Activated T-cell treated with anti-CD3 and anti-CD28 coated beads for 1 hour (primary cell): ENCODE results near the gene HNF4A.

ENCODE experiments used
- DNase-seq: peaks from one replicate; pipeline ENCODE4 v3.0.0-alpha.2; 2020; ENCODE audit warnings: low read depth

The HNF4A gene

DNA sequence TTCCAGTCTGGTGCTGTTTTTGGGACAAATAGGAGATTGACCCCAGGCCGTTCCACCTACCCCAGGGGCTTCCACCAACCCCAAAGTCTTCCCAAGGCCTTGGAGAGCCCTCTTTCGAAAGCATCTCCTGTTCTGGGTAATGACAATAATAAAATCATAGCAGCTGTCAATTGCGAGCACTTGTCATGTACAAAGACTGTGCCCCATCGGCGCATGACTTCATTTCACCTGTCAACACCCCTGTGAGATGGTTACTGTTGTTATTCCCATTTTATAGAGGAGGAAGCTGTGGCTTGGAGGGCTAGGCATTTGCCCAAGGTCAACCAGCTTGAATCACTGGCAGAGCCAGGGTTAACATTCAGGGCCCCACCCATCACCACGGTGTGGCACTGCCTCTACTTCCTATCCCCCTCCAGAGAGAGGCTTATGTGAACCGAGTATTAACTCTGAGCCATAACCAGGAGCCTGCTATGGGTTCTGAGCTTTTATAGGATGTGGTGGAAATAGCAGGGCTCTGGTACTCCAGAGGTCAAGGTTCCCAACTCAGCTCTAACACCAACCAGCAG, 51.2 kb downstream of the HNF4A start:
- no peak for DNase-seq

DNA sequence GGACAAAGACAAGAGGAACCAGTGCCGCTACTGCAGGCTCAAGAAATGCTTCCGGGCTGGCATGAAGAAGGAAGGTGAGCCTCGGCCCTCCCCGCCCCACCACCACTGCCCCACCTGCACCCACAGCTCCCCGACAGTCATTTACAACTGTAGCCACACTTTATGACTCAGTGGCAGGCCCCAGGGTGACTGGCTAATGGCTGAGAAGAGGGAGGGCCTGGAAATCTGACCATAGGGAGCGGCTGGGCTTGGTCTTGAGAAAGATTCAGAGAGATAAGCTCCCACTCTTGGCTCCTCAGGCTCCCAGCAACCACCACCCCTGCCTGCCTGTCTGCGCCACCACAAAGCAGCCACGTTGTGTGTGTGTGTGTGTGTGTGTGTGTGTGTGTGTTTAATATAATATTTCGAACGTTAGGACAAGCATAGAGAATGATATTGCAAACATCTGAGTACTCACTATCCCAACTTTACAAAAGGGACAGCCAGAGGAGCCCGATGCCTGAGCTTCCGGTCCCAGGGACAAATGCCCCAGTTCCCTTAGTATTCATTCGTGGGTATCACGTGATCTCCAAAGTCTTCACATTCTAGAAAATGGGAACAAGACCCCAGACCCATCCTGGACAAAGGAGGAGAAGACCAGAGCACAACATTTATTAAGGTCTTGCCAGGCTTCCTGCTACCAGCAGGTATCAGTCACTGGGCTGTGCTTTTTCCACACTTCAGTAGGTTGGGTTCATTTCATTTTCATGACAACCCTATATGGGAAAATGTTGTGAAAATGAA, 52.1 kb downstream of the HNF4A start:
- no peak for DNase-seq

DNA sequence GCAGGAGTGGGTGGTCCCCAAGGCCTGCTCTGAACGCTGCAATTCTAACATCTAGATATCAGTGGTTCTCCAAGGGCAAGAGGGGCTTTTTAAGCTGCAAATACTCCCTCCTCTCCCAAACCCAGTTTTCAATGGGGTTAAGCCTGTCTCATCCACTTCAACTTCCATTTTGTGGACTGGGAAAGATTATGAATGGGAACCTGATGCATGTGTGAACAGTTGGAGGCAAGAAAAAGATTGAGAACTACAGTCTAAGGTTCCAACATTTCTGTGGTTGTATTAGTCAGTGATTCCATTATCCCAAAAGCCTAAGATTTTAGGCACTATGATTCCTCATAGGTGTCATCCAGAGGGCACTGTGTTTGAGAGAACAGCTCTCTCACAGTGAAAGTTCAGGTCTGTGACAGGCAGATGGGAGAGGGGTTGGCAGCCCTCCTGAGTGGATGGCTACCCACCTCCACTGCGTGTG, 53.7 kb downstream of the HNF4A start:
- DNase-seq = no peak

DNA sequence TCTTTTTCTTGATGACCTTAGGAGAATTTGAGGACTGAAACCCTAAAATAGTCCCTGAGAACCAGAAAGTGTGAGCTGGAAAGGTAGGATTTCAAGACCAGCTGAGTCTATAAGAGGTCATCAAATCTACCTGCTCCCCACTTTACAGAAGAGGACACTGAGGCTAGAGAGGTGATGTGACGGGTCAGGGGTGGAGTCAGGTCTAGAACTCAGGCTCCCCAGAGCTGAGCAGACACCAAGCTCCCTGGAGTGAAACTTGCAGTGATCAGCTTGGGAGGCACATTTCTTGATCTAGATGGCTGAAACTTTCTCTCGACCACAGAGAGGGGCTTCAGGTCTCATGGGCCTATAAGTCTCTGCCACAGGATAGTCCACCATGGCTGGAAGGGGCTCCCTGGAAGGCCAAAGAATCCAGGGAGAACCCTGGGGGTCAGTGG, 55.1 kb downstream of the HNF4A start:
- DNase-seq = no peak

DNA sequence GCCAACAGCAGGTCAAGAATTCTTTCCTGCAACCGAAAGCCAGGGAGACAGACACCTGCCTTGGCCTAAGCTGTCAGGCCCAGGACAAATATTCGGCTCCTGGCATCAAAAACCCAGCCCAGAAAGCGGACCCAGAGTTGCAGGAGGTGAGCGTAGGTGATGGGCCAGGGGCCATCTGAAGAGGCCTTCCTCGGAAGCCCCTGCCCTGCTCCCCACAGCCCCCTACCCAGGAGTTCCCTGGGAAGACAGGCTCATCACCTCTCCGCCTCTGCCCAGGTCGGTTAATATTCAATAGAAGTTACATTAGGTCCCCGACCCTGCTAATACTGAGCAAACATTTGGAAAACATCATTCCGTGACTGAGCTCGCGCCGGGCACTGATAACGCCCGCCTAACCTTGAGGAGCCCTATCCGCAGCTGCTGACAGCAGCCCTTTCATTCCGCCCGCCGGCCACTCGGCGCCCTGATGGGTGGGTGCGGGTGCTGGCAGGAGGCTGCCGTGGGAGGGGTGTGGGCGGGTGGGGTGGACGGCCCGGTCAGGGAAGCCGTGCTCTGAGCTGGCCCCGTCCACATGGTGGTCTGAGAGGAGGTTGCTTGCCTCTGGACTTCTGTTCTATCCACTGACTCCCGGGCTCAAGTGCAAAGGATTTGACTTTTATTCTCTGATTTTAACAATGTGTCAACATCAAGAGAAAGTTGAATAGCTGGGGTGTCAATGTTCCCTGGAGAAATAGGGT, 55.7 kb downstream of the HNF4A start:
- DNase-seq = no peak

DNA sequence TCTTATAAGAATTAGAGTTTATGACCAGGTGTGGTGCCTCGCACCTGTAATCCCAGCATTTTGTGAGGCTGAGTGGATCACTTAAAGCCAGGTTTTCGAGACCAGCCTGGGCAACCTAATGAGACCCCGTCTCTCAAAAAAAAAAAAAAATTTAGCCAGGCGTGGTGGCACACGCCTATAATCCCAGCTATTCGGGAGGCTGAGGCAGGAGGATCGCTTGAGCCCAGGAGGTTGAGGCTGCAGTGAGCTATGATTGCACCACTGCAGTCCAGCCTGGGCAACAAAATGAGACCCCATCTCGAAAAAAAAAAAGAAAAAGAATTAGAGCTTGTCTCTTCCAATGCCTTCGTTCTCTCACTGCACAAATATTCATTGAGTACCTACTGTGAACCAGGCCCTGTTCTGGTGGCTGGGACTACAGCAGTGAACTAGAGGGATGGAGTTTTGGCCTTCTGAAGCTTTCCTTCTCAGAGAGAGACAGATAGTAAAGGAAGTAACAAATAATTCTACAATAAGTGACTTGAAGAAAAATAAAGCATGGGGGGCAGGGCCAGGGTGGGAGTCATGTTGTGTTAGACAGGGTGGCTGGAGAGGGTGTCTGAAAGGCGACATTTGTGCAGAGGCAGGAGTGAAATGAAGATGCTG, 56.4 kb downstream of the HNF4A start:
- no peak for DNase-seq

DNA sequence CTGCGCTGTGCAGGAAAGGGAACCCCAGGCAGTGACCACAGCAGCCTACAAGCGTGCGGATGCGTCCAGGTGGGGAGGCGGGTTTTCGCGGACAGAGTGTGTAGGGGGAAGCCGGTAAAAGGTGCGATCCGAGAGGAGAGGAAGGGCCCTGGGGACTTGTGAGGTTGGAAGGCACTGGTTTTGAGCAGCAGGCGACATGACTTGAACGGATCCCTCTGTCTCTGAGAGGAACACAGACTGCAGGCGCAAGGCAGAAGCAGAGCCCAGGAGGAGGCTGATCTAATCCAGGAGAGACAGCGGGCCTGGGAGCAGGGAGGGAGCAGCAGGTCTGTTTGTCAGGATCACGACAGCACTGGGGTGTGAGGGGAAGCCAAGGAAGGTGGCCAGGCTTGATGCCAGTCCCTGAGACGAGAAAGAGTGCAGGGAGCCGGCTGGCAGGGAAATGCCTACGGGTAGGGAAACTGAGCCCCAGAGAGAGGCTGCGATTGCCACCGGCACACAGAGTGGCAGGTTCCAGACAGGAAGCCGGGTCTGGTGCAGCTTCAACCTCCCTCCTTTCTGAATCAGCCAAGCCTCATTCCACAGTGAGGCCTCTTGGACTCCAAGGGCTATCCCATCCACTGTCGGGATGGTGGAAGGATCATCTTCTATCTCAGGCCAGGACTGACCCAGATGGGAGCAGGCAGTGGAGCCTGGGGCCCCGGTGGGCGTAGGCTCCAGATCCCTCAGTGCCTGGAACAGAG, 57.1 kb downstream of the HNF4A start:
- no peak for DNase-seq

DNA sequence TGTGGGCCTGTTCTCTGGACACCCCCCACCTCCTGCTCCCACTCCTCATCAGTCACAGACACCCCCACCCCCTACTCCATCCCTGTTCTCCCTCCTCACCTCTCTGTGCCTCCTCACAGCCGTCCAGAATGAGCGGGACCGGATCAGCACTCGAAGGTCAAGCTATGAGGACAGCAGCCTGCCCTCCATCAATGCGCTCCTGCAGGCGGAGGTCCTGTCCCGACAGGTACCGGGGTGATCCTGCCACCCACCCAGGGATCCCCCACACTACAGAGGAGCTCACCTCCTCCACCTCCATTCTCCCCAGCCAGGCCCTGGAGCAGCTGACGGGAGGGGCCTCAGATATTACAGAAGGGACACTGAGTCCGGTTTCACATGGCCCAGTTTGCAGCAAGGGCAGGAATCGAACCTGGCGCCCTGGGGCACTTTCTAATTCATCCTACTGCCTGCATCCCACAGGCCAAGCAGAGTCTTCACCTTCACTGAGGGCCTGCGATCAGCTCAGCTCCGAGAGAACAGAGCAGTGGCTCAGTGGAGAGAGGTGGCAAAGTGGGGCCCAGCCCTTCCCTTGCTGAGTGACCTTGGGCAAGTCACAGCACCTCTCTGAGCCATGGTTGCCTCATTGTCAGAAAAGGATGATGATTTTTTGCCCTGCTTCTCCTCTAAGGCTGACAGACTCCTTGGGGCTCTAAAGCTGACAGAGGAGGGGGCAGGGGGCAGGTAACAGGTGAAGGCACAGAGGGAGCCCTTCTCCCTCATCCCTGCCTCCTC, 58.3 kb downstream of the HNF4A start:
- no peak for DNase-seq

DNA sequence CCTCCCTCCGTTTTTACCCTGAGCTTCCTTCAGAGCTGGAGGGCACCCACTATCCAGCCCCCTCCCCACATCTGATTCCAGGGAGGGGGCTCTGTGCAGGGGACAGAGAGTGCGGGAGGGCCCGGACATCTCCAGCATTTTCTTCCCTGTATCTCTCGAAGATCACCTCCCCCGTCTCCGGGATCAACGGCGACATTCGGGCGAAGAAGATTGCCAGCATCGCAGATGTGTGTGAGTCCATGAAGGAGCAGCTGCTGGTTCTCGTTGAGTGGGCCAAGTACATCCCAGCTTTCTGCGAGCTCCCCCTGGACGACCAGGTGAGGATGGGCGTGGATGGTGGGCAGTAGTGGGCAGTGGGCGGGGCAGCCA, 58.8 kb downstream of the HNF4A start:
- DNase-seq = no peak

DNA sequence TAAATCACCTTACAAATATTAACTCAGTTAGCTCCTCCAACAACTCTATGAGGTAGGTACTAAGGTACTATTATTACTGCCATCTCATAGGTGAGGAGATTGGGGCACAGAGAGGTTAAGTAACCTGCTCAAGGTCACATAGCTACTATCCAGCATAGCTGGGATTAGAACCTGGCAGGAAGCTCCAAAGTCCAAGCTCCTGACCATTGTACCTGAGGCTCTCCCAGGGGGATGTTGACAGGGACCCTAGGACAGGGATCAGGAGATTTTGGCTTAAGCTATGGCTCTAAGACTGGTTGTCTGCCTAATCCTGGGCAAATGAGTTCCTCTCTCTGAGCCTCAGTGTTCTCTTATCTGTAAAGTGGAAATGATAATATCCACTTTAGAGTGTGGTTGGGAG, 59.3 kb downstream of the HNF4A start:
- DNase-seq = no peak

DNA sequence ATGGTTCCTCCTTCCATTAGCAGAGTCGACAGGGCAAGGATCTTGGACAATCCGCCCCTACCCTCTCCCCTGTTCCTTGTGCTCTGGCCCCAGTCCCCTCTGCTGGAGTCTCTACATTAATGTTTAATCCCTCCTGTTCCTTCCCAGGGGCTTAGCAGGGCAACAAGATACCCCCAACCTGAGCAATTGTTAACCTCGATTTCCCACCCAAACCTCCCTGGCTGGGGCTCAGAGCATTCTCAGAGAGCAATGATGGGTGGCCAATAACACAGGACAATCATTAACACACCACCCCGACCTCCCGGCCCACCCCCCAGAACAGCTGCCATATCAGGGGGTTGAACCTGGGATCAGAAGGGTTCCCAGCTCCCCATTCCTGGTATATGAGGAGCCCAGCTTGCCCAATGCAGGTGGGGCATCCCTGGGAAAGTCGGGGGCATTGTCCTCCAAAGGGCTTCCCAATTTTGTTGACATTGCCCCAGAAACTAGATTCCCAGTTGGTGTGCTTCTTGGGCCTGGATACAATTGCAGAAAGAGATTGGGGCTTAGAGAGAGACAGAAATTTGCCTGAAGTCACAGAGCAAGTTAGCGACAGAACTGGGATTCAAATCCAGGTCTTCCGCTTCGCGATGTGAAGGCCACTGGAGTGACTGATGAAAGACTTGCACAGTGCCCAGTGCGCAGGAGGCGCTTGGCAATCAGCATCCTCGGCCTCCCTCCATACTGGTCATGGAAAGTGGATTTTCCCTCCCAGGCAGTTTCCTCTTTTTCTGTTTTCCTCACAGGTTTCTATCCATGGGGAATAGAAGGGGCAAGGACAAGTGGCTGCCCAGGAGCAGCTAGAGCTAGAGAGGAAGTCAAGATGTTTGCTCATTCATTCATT, 60.6 kb downstream of the HNF4A start:
- DNase-seq = no peak

DNA sequence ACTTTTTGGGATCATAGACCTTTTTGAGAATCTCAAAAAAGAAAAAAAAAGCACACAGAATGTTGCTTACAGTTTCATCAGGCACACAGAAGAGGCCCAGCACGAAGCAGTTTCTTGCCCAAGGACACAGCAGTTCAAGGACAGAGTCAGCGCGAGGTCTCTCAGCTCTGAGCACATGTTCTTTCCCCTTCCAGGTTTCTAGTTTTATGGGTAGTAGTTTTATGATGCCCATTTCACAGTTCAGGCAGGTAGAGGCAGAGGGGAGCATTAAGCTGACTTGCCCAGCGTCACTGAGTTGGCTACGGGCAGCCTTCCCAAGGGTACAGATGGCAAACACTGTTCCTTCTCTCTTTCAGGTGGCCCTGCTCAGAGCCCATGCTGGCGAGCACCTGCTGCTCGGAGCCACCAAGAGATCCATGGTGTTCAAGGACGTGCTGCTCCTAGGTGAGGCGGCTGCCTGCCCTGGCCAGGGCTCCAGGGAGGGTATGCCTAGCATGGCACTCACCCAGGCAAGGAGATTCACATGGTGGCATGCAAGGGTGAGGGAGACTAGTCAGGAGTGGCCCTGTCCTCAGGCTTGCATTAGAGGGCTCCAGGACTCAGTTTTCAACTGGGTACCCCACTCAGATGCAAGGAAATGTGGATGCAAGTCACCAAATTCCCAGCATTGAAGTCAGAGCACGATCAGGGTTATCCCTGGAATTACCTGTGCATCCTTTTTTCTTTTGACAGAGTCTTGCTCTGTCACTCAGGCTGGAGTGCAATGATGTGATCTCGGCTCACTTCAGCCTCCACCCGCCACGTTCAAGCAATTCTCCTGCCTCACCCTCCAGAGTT, 62.8 kb downstream of the HNF4A start:
- DNase-seq = no peak

DNA sequence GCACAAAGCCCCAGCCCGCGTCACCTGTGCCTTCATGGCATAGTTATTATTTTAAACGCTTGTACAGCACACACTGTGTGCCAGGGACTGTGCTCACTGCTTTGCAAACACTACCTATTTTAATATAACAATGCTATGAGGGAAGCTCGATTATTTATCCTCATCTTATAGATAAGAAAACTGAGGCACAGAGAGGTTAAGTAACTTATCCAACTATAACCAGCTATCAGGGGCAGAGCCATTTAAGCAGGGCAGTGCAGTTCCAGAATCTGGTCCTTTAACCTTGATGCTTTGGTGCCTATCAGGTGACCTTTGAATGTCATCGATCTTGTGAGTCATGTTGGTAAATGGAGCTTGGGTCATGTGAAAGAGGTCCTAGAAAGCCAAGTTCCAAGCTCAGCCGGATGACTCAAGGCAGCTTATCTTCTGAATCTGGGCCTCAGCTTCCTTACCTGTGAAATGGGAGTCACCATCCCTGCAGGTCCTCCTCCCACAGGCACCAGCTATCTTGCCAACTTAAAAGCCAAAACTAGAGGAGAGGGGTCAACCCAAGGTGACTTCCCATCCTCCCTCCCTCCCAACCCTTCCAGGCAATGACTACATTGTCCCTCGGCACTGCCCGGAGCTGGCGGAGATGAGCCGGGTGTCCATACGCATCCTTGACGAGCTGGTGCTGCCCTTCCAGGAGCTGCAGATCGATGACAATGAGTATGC, 63.8 kb downstream of the HNF4A start:
- no peak for DNase-seq

DNA sequence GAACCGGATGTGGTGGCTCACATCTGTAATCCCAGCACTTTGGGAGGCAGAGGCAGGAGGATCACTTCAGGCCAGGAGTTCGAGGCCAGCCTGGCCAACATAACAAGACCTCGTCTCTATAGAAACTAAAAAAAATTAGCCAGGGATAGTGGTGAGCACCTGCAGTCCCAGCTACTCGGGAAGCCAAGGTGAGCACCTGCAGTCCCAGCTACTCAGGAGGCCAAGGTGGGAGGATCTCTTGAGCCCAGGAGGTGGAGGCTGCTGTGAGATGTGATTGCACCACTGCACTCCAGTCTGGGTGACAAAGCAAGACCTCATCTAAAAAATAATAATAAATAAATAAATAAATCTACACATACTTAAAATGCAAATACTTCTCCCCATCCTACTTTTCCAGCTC, 65.0 kb downstream of the HNF4A start:
- no peak for DNase-seq

DNA sequence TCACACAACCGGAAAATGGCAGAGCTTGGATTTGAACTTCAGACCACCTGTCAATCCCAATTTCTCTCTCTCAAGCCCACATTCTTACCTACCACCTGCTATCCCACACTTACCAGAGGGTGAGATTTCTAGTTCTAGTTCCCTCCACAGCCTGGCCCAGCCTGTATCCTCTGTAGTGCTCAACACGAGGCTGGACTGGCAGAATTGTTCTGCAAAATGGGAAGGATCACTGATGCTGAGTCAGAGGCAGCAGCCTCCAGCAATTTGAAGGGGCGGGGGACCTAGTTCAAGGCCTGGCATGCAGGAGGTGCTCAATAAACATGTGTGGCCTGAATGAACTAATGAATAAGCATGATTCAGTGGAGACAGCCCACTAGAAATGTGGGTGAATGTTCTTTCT, 66.6 kb downstream of the HNF4A start:
- DNase-seq = no peak

DNA sequence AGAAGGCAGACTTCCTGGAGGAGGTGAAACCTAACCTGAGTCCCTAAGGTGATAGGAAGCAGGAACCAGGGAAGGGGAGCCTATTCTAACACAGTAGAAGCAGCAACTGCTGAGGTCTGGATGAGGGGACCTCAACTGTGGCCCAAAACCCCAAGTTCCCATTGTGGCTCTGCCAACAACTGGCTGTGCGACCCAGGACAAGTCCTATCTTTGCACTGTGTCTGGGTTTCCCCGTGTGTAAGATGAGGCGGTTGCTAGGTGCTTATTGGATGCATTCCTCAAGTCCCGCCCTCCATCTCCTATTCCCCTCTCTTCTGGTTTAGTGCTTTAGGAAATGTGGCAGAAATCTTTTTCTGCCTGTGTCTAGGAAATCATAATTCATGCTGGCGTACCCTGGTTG, 68.0 kb downstream of the HNF4A start:
- no peak for DNase-seq

DNA sequence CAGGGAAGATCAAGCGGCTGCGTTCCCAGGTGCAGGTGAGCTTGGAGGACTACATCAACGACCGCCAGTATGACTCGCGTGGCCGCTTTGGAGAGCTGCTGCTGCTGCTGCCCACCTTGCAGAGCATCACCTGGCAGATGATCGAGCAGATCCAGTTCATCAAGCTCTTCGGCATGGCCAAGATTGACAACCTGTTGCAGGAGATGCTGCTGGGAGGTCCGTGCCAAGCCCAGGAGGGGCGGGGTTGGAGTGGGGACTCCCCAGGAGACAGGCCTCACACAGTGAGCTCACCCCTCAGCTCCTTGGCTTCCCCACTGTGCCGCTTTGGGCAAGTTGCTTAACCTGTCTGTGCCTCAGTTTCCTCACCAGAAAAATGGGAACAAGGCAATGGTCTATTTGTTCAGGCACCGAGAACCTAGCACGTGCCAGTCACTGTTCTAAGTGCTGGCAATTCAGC, 68.6 kb downstream of the HNF4A start:
- DNase-seq = no peak

DNA sequence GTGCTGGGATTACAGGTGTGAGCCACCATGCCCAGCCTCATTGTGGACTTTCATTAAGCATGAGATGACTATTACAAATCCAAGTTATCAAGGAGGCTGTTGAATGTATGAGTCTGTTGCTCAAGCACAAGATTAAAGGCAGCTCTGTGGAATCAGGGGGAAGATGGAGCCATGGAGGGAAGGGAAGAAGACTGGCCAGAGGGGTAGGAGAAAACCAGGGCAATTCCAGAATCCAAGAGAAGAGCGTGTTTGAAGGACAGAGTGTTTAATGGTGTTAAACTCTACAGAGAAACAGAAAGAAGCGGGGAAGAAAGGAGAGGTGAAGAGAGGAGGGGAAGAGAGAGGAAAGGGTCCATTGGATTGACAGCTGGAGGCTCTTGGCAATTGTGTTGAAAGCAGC, 70.4 kb downstream of the HNF4A start:
- DNase-seq = no peak
